Activated CD8-positive, alpha-beta memory T cell treated with anti-CD3 and anti-CD28 coated beads for 36 hours (primary cell): ENCODE data around the gene WDR88. TPM values are rescaled to one million over a fixed set of nuclear protein-coding genes. Genes with fewer than 3 reads are reported as not detected.
"Not testable (repeated sequence)": the region's sequence is repeated elsewhere in the genome, so short reads cannot be mapped to it uniquely, and the experiment has no call there.

Experiments used
- CTCF ChIA-PET: fragments of 350-600 bp; sonication (Branson Sonifier 250); formaldehyde crosslinking; loops from one replicate; lab custom pipeline; 2021; ENCODE audit warnings: antibody characterized with exemption; lab: Charles Lee
- POLR2A ChIA-PET: fragments of 350-600 bp; sonication (Branson Sonifier 250); formaldehyde crosslinking; loops from one replicate; lab custom pipeline; 2021; ENCODE audit warnings: antibody characterized with exemption; lab: Charles Lee
- total RNA-seq, 2 experiments: library from RNA; stranded (reverse); gene quantifications; one replicate each; pipeline ENCODE4 v1.2.3, GENCODE V29; 2021

Gene WDR88
- total RNA-seq, 2 experiments from 2014 or later, result not detected

GRCh38 chr19:33158365-33158764 lies 26.5 kb downstream of the WDR88 start:
- CTCF ChIA-PET, result interaction anchor here (0.6 to 8.5 kb wide), 4 partner anchors 14 to 59 kb away, joined by 3 to 53 read pairs (median 4); no protein-coding TSS in a partner anchor
- POLR2A ChIA-PET, result interaction anchor here (0.8 kb wide), 1 partner anchor 18 kb away, joined by 3 read pairs; no protein-coding TSS in a partner anchor

GRCh38 chr19:33159149-33159548 lies 27.2 kb downstream of the WDR88 start:
- ChIA-PET CTCF (interaction anchor here (2.0 to 8.5 kb wide), 3 partner anchors 12 to 17 kb away, joined by 5 to 53 read pairs (median 6); no protein-coding TSS in a partner anchor), POLR2A (interaction anchor here (2.5 kb wide), 1 partner anchor 18 kb away, joined by 26 read pairs; no protein-coding TSS in a partner anchor)

GRCh38 chr19:33159893-33160292 lies 28.0 kb downstream of the WDR88 start:
- POLR2A ChIA-PET, result interaction anchor here (0.9 to 2.5 kb wide), 3 partner anchors 16 to 213 kb away, joined by 3 to 26 read pairs (median 3); partner anchors contain the start of gene CEBPG

GRCh38 chr19:33161201-33161600 lies 29.3 kb downstream of the WDR88 start:
- ChIA-PET CTCF (interaction anchor here (1.0 to 8.5 kb wide), 6 partner anchors 14 to 269 kb away, joined by 3 to 53 read pairs (median 5); no protein-coding TSS in a partner anchor), POLR2A (interaction anchor here (1.2 to 2.5 kb wide), 2 partner anchors 16 to 17 kb away, joined by 3 to 26 read pairs; no protein-coding TSS in a partner anchor)

More at GRCh38 chr19:33159893-33160292, 28.0 kb downstream of the WDR88 start:
- CTCF ChIA-PET, result interaction anchor here (0.9 to 8.5 kb wide), 8 partner anchors 11 to 270 kb away, joined by 3 to 53 read pairs (median 4); no protein-coding TSS in a partner anchor

- CTCF ChIA-PET, result interaction anchor here (8.5 kb wide), 1 partner anchor 13 kb away, joined by 53 read pairs; no protein-coding TSS in a partner anchor
- POLR2A ChIA-PET, result interaction anchor here (0.6 kb wide), 1 partner anchor 14 kb away, joined by 3 read pairs; no protein-coding TSS in a partner anchor
Observed at GRCh38 chr19:33163481-33163880, 31.6 kb downstream of the WDR88 start.

GRCh38 chr19:33166037-33166436 lies 34.1 kb downstream of the WDR88 start:
- POLR2A ChIA-PET, result not testable (repeated sequence)
- CTCF ChIA-PET, result interaction anchor here (1.0 kb wide), 1 partner anchor 18 kb away, joined by 3 read pairs; no protein-coding TSS in a partner anchor

GRCh38 chr19:33167438-33167837 lies 35.5 kb downstream of the WDR88 start:
- POLR2A ChIA-PET, result no interaction called here
- CTCF ChIA-PET, result no interaction called here

GRCh38 chr19:33168528-33168927 lies 36.6 kb downstream of the WDR88 start:
- CTCF ChIA-PET, result no interaction called here
- POLR2A ChIA-PET, result no interaction called here

GRCh38 chr19:33171222-33171795 lies 39.4 kb downstream of the WDR88 start:
- ChIA-PET POLR2A (no interaction called here), CTCF (interaction anchor here (1.0 to 2.5 kb wide), 3 partner anchors 11 to 27 kb away, joined by 3 to 7 read pairs (median 4); no protein-coding TSS in a partner anchor)

GRCh38 chr19:33171916-33172359 lies 40.0 kb downstream of the WDR88 start:
- ChIA-PET POLR2A (no interaction called here), CTCF (interaction anchor here (2.5 kb wide), 1 partner anchor 28 kb away, joined by 7 read pairs; no protein-coding TSS in a partner anchor)

- ChIA-PET CTCF (interaction anchor here (0.9 to 1.3 kb wide), 2 partner anchors 10 to 30 kb away, joined by 4 to 5 read pairs; no protein-coding TSS in a partner anchor), POLR2A (no interaction called here)
Observed at GRCh38 chr19:33174186-33174585, 42.3 kb downstream of the WDR88 start.

- POLR2A ChIA-PET, result interaction anchor here (1.0 to 3.0 kb wide), 3 partner anchors 15 to 199 kb away, joined by 3 to 26 read pairs (median 5); partner anchors contain the start of gene CEBPG
- CTCF ChIA-PET, result interaction anchor here (1.3 to 4.2 kb wide), 4 partner anchors 9 to 31 kb away, joined by 4 to 53 read pairs (median 4); no protein-coding TSS in a partner anchor
Observed at GRCh38 chr19:33175156-33175782, 43.4 kb downstream of the WDR88 start.

- CTCF ChIA-PET, result interaction anchor here (1.1 to 4.2 kb wide), 7 partner anchors 8 to 130 kb away, joined by 3 to 53 read pairs (median 4); no protein-coding TSS in a partner anchor
- POLR2A ChIA-PET, result interaction anchor here (0.7 to 3.0 kb wide), 6 partner anchors 14 to 345 kb away, joined by 3 to 26 read pairs (median 4); partner anchors contain the start of genes CEBPG and PEPD
Observed at GRCh38 chr19:33175886-33176669, 44.2 kb downstream of the WDR88 start.

GRCh38 chr19:33176670-33177416 lies 44.9 kb downstream of the WDR88 start:
- ChIA-PET POLR2A (interaction anchor here (0.6 to 3.0 kb wide), 7 partner anchors 15 to 345 kb away, joined by 3 to 26 read pairs (median 4); partner anchors contain the start of genes CEBPG and PEPD), CTCF (interaction anchor here (0.6 to 4.2 kb wide), 14 partner anchors 9 to 499 kb away, joined by 3 to 53 read pairs (median 4); no protein-coding TSS in a partner anchor)

GRCh38 chr19:33177417-33177979 lies 45.6 kb downstream of the WDR88 start:
- CTCF ChIA-PET, result interaction anchor here (0.6 to 4.2 kb wide), 14 partner anchors 8 to 500 kb away, joined by 3 to 53 read pairs (median 4); no protein-coding TSS in a partner anchor
- POLR2A ChIA-PET, result interaction anchor here (0.6 to 3.0 kb wide), 6 partner anchors 14 to 344 kb away, joined by 3 to 26 read pairs (median 4); partner anchors contain the start of genes CEBPG and PEPD

GRCh38 chr19:33186431-33187182 lies 54.7 kb downstream of the WDR88 start:
- CTCF ChIA-PET, result interaction anchor here (0.6 kb wide), 1 partner anchor 45 kb away, joined by 3 read pairs; no protein-coding TSS in a partner anchor
- POLR2A ChIA-PET, result interaction anchor here (0.5 to 0.6 kb wide), 2 partner anchors 48 to 505 kb away, joined by 3 to 5 read pairs; no protein-coding TSS in a partner anchor
